Measurements from ENCODE around the gene FBLN1. TPM values are rescaled to one million over a fixed set of nuclear protein-coding genes. Genes with fewer than 3 reads are reported as not detected.
A peak's percentile ranks its signal among the peaks of the same experiment; 100 is the strongest.

FBLN1 gene, protein sequence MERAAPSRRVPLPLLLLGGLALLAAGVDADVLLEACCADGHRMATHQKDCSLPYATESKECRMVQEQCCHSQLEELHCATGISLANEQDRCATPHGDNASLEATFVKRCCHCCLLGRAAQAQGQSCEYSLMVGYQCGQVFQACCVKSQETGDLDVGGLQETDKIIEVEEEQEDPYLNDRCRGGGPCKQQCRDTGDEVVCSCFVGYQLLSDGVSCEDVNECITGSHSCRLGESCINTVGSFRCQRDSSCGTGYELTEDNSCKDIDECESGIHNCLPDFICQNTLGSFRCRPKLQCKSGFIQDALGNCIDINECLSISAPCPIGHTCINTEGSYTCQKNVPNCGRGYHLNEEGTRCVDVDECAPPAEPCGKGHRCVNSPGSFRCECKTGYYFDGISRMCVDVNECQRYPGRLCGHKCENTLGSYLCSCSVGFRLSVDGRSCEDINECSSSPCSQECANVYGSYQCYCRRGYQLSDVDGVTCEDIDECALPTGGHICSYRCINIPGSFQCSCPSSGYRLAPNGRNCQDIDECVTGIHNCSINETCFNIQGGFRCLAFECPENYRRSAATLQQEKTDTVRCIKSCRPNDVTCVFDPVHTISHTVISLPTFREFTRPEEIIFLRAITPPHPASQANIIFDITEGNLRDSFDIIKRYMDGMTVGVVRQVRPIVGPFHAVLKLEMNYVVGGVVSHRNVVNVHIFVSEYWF
- total RNA-seq: 0.49 TPM
- not detected for polyA plus RNA-seq

- DNase-seq (no peak), ATAC-seq (ENCODE audit: low read depth in 2 of 2) (no peak)
- peaks cover 8% of the 10 kb centered on the region for H3K4me1 ChIP-seq (ENCODE audit: control insufficient read depth, insufficient read depth, low read length, poor library complexity, severe bottlenecking)
- Mint-ChIP-seq H3K36me3 (no peaks in the 10 kb centered on the region), H3K4me3 (peak within 1 kb of the TSS in 1 of 4 donors; percentile 28), H3K27me3 (peaks cover 39% of the 10 kb centered on the region), H3K9me3 (peaks cover 0 to 2% (median 0%) of the 10 kb centered on the region in 7 donors), H3K27ac (no peak within 1 kb of the TSS), H3K4me1 (peaks cover 0 to 5% (median under 1%) of the 10 kb centered on the region in 4 donors)
- H3K9me3 ChIP-seq (ENCODE audit: control insufficient read depth in 2 of 2, low read length in 2 of 2): no peaks in the 10 kb centered on the region
- H3K4me3 ChIP-seq (ENCODE audit: low read depth, low read length): no peak within 1 kb of the TSS
- no peak within 1 kb of the TSS for H3K27ac ChIP-seq (ENCODE audit: insufficient read depth, low read length, poor library complexity, severe bottlenecking)
- H3K27me3 ChIP-seq (ENCODE audit: control insufficient read depth, insufficient read depth, low read length): peaks cover 2% of the 10 kb centered on the region
- no peaks in the 10 kb centered on the region for H3K36me3 ChIP-seq (ENCODE audit: control insufficient read depth, insufficient read depth, low read length)
Measured at GRCh38 chr22:45502215-45503049, at the start of gene FBLN1. Gene FBLN1 (plus strand): TSS chr22:45502883. CDS start chr22:45502986, 103 bp downstream.

GRCh38 chr22:45453764-45454163, 48.9 kb upstream of the FBLN1 start:
- DNase-seq (no peak), ATAC-seq (ENCODE audit: low read depth in 2 of 2) (no peak)
- Mint-ChIP-seq H3K27me3 (peaks cover 9% of the 10 kb centered on the region), H3K9me3 (no peaks in the 10 kb centered on the region), H3K4me3 (no peak overlapping the region), H3K36me3 (no peaks in the 10 kb centered on the region), H3K27ac (no peak overlapping the region), H3K4me1 (no peaks in the 10 kb centered on the region)
- H3K9me3 ChIP-seq (ENCODE audit: control insufficient read depth in 2 of 2, low read length in 2 of 2): no peaks in the 10 kb centered on the region
- no peaks in the 10 kb centered on the region for H3K36me3 ChIP-seq (ENCODE audit: control insufficient read depth, insufficient read depth, low read length)
- H3K27me3 ChIP-seq (ENCODE audit: control insufficient read depth, insufficient read depth, low read length): no peaks in the 10 kb centered on the region
- no peaks in the 10 kb centered on the region for H3K4me1 ChIP-seq (ENCODE audit: control insufficient read depth, insufficient read depth, low read length, poor library complexity, severe bottlenecking)
- H3K27ac ChIP-seq (ENCODE audit: insufficient read depth, low read length, poor library complexity, severe bottlenecking): no peak overlapping the region
- no peak overlapping the region for H3K4me3 ChIP-seq (ENCODE audit: low read depth, low read length)

DNA sequence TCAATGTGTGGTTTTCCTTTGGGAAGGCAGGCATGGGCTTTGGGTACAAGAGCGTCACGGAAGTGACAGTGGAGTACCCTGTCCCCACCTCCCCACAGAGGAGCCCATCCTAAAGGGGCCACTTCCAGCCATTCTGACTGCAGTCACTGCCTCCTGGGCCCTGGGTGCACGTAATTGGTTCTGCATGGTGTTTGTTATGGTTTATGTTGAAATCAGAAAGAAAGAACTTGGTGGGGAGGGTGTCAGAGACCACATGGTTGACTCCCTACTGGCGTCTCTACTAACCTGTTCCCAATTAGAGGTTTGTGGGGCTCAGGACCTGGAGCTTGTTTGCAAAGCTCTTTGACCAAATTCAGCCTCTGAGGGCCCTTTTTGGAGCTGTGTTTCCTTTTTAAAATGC, 48.4 kb upstream of the FBLN1 start:
- H3K27me3 Mint-ChIP-seq: peaks cover 9% of the 10 kb centered on the region
- no peak overlapping the region for H3K27ac ChIP-seq (ENCODE audit: insufficient read depth, low read length, poor library complexity, severe bottlenecking)

DNA sequence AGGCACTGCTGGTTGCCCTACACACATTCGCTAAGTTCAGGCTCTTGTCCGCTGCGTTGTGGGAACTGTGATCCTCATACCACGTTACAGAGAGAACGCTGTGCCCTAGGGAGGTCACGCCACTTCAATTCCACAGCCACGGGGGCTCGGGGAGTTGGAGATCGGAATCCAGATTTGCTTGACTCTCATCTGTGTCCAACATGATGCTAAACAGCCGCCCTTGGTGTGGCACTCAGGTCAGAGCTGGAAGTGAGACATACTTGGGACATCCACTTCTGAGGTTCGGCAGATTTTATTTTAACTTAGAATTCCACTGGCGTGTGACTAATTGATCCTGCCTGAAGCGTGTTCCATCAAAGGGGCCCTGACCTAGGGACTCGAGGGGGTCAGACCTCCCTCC, 47.5 kb upstream of the FBLN1 start:
- H3K27ac ChIP-seq (ENCODE audit: insufficient read depth, low read length, poor library complexity, severe bottlenecking): no peak overlapping the region
- H3K4me3 Mint-ChIP-seq: no peak overlapping the region
- no peaks in the 10 kb centered on the region for H3K9me3 ChIP-seq (ENCODE audit: control insufficient read depth in 2 of 2, low read length in 2 of 2)
- H3K27ac Mint-ChIP-seq: no peak overlapping the region
- peaks cover 9% of the 10 kb centered on the region for H3K27me3 Mint-ChIP-seq
- no peaks in the 10 kb centered on the region for H3K27me3 ChIP-seq (ENCODE audit: control insufficient read depth, insufficient read depth, low read length)
- H3K4me1 Mint-ChIP-seq: no peaks in the 10 kb centered on the region
- no peaks in the 10 kb centered on the region for H3K36me3 Mint-ChIP-seq
- H3K9me3 Mint-ChIP-seq: no peaks in the 10 kb centered on the region
- no peak overlapping the region for H3K4me3 ChIP-seq (ENCODE audit: low read depth, low read length)
- DNase-seq: no peak
- no peaks in the 10 kb centered on the region for H3K4me1 ChIP-seq (ENCODE audit: control insufficient read depth, insufficient read depth, low read length, poor library complexity, severe bottlenecking)
- H3K36me3 ChIP-seq (ENCODE audit: control insufficient read depth, insufficient read depth, low read length): no peaks in the 10 kb centered on the region
- no peak for ATAC-seq (ENCODE audit: low read depth in 2 of 2)

More for the DNA sequence above, 48.4 kb upstream of the FBLN1 start:
- no peaks in the 10 kb centered on the region for H3K4me1 Mint-ChIP-seq
- H3K4me3 Mint-ChIP-seq: no peak overlapping the region
- no peak overlapping the region for H3K4me3 ChIP-seq (ENCODE audit: low read depth, low read length)
- H3K4me1 ChIP-seq (ENCODE audit: control insufficient read depth, insufficient read depth, low read length, poor library complexity, severe bottlenecking): no peaks in the 10 kb centered on the region
- no peaks in the 10 kb centered on the region for H3K27me3 ChIP-seq (ENCODE audit: control insufficient read depth, insufficient read depth, low read length)
- ATAC-seq (ENCODE audit: low read depth in 2 of 2) (no peak), DNase-seq (no peak)
- no peaks in the 10 kb centered on the region for H3K36me3 Mint-ChIP-seq
- H3K9me3 ChIP-seq (ENCODE audit: control insufficient read depth in 2 of 2, low read length in 2 of 2): no peaks in the 10 kb centered on the region
- no peaks in the 10 kb centered on the region for H3K9me3 Mint-ChIP-seq
- no peaks in the 10 kb centered on the region for H3K36me3 ChIP-seq (ENCODE audit: control insufficient read depth, insufficient read depth, low read length)
- H3K27ac Mint-ChIP-seq: no peak overlapping the region

GRCh38 chr22:45455621-45456020, 47.1 kb upstream of the FBLN1 start:
- DNase-seq: no peak
- H3K4me1 Mint-ChIP-seq: no peaks in the 10 kb centered on the region
- no peaks in the 10 kb centered on the region for H3K4me1 ChIP-seq (ENCODE audit: control insufficient read depth, insufficient read depth, low read length, poor library complexity, severe bottlenecking)
- no peaks in the 10 kb centered on the region for H3K27me3 ChIP-seq (ENCODE audit: control insufficient read depth, insufficient read depth, low read length)
- H3K36me3 ChIP-seq (ENCODE audit: control insufficient read depth, insufficient read depth, low read length): no peaks in the 10 kb centered on the region
- H3K4me3 ChIP-seq (ENCODE audit: low read depth, low read length): no peak overlapping the region
- H3K36me3 Mint-ChIP-seq: no peaks in the 10 kb centered on the region
- no peak overlapping the region for H3K27ac Mint-ChIP-seq
- no peak for ATAC-seq (ENCODE audit: low read depth in 2 of 2)
- H3K9me3 Mint-ChIP-seq: no peaks in the 10 kb centered on the region
- H3K4me3 Mint-ChIP-seq: no peak overlapping the region
- H3K27ac ChIP-seq (ENCODE audit: insufficient read depth, low read length, poor library complexity, severe bottlenecking): no peak overlapping the region
- H3K27me3 Mint-ChIP-seq: peaks cover 9% of the 10 kb centered on the region
- no peaks in the 10 kb centered on the region for H3K9me3 ChIP-seq (ENCODE audit: control insufficient read depth in 2 of 2, low read length in 2 of 2)

DNA sequence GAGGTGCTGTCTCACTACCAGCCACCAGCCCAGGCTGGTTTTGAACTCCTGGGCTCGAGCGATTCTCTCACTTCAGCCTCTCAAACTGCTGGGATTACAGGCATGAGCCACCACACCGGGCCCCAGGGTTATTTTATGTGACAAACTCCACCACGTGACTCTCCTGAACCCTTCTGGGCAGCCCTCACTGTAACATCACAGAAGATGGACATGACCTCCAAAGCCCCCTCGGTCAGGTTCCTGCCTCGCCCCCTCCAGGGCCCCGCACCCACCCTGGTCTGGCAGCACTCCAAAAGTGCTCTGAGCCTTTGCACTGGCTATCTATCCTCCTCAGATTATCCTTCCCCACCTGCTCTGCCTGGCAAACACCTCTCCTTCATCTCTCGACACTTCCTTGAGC, 45.9 kb upstream of the FBLN1 start:
- Mint-ChIP-seq H3K27me3 (peaks cover 14% of the 10 kb centered on the region), H3K4me3 (no peak overlapping the region), H3K4me1 (no peaks in the 10 kb centered on the region), H3K27ac (no peak overlapping the region), H3K36me3 (no peaks in the 10 kb centered on the region), H3K9me3 (peaks cover 0 to 2% (median 0%) of the 10 kb centered on the region in 7 donors)
- DNase-seq: no peak
- no peak overlapping the region for H3K4me3 ChIP-seq (ENCODE audit: low read depth, low read length)
- no peaks in the 10 kb centered on the region for H3K36me3 ChIP-seq (ENCODE audit: control insufficient read depth, insufficient read depth, low read length)
- no peak overlapping the region for H3K27ac ChIP-seq (ENCODE audit: insufficient read depth, low read length, poor library complexity, severe bottlenecking)
- H3K9me3 ChIP-seq (ENCODE audit: control insufficient read depth in 2 of 2, low read length in 2 of 2): no peaks in the 10 kb centered on the region
- no peaks in the 10 kb centered on the region for H3K4me1 ChIP-seq (ENCODE audit: control insufficient read depth, insufficient read depth, low read length, poor library complexity, severe bottlenecking)
- ATAC-seq (ENCODE audit: low read depth in 2 of 2): no peak
- no peaks in the 10 kb centered on the region for H3K27me3 ChIP-seq (ENCODE audit: control insufficient read depth, insufficient read depth, low read length)

GRCh38 chr22:45458532-45458931, 44.2 kb upstream of the FBLN1 start:
- Mint-ChIP-seq H3K4me1 (no peaks in the 10 kb centered on the region), H3K36me3 (no peaks in the 10 kb centered on the region), H3K4me3 (no peak overlapping the region), H3K27me3 (peaks cover 10% of the 10 kb centered on the region), H3K27ac (no peak overlapping the region), H3K9me3 (peaks cover 0 to 5% (median 0%) of the 10 kb centered on the region in 7 donors)
- DNase-seq (no peak), ATAC-seq (ENCODE audit: low read depth in 2 of 2) (no peak)
- no peaks in the 10 kb centered on the region for H3K27me3 ChIP-seq (ENCODE audit: control insufficient read depth, insufficient read depth, low read length)
- no peaks in the 10 kb centered on the region for H3K9me3 ChIP-seq (ENCODE audit: control insufficient read depth in 2 of 2, low read length in 2 of 2)
- no peak overlapping the region for H3K27ac ChIP-seq (ENCODE audit: insufficient read depth, low read length, poor library complexity, severe bottlenecking)
- no peaks in the 10 kb centered on the region for H3K36me3 ChIP-seq (ENCODE audit: control insufficient read depth, insufficient read depth, low read length)
- H3K4me3 ChIP-seq (ENCODE audit: low read depth, low read length): no peak overlapping the region
- H3K4me1 ChIP-seq (ENCODE audit: control insufficient read depth, insufficient read depth, low read length, poor library complexity, severe bottlenecking): no peaks in the 10 kb centered on the region

Measured in CD4-positive, CD25-positive, alpha-beta regulatory T cell (primary cell).